UCSD-AML1 (cell line): Measurements from ENCODE around the gene MARCHF7.
"Not testable (repeated sequence)": the region's sequence is repeated elsewhere in the genome, so short reads cannot be mapped to it uniquely, and the experiment has no call there.

Experiments used
- DNase-seq: peaks from one replicate; lab custom pipeline; 2025; ENCODE audit not compliant: unreplicated experiment; lab: John Stamatoyannopoulos, UW

Gene MARCHF7

DNA sequence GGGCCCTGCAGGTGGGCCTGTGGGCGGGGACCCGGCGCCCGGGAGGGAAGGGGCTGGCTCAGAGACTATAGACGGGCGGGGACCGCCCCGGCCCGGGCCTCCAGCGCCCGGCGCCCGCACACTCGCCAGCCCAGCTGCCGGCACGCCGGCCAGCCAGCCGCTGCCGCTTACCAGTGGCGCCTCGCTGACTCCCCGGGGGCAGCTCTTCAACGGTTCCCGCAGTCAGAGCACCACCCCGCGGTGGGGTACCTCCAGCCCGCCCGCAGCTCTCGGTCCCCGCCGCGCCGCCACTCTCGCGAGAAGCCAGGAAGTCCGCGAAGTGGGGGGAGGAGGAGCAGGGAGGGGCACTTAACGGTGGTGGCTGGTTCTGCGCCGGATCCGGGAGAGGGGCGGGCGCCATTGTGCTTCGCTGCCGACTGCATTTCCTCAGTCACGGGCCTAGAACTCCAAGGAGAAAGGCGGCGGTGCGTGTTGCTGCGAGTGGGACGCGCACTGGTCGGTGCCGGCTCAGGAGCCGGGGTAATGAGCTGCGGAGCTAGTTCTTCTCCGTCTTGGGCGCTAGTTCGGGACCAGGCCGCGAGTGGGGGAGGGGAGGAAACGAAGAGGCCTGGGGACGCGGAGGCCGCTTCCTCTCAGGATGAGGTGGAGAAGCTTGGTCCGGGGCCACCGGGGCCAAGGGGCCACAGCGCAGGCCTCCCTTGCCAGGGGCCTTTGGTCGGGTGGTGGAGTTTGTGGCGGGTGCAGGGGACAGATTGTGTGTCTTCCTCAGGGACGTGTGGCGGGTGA lies at the start of gene MARCHF7:
TSS of gene MARCHF7 (plus strand) at position 364 of the 786 bp plus-strand sequence. CDS start 16,517 bp downstream, outside the sequence.
- DNase-seq = peak; percentile 98

DNA sequence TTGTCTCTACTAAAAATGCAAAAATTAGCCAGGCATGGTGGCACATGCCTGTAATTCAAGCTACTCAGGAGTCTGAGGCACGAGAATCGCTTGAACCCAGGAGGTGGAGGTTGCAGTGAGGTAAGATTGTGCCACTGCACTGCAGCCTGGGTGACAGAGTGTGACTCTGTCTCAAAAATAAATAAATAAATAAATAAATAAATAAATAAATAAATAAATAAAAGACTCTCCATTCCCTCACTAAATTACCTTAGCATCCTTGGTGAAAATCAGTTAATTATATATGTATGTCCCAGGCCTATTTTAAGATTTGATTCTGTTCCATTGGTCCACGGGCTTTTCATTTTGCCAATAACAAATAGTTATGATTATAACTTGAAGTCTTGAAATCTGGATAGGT lies 44.9 kb upstream of the MARCHF7 start:
- DNase-seq = not testable (repeated sequence)

DNA sequence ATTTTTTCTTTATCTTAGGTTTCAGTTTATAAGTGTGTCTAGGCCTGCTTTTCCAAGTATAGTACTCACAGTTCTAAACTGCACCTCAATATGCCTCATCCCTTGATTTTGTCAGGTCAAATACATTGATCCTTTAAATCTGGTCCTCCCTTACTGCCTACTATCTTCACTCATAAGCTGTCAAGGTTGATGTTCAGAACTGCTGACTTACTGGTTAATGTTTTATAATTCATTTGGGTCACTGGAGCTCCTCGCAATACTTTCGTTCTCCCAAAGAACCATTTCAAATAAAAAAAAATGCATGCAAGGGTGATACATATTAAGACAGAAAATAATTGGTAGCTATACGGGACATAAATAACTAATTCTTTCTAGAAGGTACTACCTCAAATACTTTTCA lies 41.3 kb upstream of the MARCHF7 start:
- no peak for DNase-seq

- DNase-seq = no peak
Observed at GRCh38 chr2:159677654-159678053, 34.7 kb upstream of the MARCHF7 start.

DNA sequence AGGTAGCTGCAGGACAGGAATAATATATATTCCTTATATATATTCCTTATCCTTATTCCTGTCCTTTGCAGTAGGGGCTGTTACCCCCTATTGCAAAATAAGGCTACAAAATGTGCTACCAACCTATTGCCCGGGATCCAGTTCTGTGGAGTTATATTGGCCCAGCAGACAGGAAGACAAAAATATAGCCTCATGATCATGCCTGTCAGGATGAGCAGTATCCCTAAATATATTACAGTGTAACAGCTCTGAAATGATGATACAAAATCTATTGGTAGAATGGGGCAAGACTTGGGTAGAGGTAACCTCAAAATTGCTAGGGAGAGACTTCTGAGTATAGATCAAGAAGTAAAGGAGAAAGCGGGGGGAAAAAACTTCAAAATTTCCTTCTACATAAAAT lies 31.6 kb upstream of the MARCHF7 start:
- no peak for DNase-seq

DNA sequence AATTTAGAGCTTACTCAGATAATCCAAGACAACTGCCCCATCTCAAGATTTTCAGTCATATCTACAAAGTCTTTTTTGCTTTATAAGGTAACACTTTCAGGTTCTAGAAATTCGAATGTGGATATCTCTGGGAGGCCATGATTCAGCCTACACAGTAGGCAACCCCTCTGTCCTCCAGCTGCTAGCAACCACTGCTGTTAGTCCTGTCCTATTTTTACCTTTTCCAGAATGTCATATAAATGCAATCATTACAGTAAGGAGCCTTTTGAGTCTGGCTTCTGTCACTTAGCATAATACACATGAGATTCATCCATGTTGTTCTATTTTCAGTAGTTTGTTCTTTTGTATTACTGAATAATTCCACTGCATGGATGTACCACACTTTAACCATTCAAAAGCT lies 28.5 kb upstream of the MARCHF7 start:
- no peak for DNase-seq

DNA sequence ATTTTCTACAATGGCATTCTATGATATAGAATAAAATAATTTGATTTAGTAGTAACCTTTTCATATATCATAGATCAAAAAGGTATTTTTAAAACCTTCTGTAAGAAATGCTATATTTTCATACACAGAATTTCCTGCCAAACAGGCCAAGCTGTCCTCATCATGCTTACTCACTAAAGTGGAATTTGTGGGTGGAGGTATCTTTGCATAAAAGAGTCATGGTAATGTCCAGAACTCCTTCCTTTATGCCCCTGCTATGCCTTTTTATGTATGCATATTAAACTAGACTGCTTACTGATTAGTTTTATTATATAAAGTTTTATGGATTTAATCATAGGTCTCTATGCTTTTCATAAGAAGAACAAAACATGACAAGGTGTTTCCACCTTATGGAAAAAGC lies 27.5 kb upstream of the MARCHF7 start:
- no peak for DNase-seq

DNA sequence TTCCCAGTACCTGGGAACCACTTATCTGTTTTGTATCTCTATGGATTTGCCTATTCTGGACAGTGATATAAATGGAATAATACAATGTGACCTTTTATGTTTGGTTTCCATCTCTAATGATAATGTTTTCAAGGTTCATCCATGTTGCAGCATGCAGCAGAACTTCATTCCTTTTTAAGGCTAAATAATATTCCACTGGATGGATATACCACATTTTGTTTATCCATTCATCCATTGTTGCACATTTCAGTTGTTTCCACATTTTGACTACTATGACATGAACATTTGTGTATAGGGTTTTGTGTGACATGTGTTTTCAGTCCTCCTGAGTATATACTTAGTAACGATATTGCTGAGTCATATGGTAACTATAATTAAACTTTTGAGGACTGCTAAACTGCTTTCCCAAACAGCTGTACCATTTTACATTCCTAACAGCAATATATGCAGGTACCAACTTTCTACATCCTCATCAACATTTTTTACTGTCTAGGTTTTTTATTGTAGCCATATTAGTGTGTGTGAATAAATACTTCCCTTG lies 17.7 kb upstream of the MARCHF7 start:
- no peak for DNase-seq

- no peak for DNase-seq
Observed at GRCh38 chr2:159695795-159696448, 16.4 kb upstream of the MARCHF7 start.

DNA sequence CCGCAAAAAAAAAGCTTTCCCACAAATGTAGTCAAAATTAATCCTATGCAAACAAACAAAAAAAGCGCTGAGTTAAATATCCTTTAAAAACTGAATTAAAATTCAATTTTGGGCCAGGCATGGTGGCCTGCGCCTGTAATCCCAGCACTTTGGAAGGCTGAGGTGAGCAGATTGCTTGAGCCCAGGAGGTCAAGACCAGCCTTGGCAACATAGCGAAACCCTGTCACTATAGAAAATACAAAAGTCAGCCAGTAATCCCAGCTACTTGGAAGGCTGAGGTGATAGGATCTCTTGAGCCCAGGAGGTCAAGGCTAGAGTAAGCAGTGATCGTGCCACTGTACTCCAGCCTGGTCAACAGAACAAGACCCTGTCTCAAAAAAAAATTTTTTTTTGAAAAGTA lies 8.8 kb upstream of the MARCHF7 start:
- no peak for DNase-seq

DNA sequence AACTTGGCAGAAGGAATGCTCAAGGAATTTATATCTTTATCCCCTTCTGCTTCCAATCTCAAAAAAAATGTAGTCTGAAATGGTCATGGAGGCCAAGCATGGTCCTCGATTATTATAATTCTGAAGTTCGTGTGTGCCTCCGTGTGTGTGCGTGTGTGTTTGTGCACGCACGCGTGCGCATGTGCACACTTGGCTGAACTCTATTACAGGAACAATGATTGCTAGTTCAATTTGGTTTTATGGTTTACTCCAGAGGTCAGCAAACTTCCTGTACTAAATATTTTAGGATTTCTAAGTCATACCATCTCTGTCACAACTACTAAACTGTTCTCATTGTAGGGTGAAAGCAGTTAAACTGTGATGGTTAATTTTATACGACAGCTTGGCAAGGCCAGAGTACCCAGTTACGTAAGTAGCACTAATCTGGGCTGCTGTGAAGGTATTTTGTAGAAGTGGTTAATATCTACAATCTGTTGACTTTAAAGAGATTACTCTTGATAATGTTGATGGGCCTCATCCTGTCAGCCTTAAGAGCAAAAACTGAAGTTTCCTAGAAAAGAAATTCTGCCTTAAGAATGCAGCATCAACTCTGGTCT lies 5.8 kb upstream of the MARCHF7 start:
- no peak for DNase-seq

GRCh38 chr2:159708066-159708760 lies 4.1 kb upstream of the MARCHF7 start:
- DNase-seq = no peak

GRCh38 chr2:159710601-159711180 lies 1.6 kb upstream of the MARCHF7 start:
- no peak for DNase-seq

DNA sequence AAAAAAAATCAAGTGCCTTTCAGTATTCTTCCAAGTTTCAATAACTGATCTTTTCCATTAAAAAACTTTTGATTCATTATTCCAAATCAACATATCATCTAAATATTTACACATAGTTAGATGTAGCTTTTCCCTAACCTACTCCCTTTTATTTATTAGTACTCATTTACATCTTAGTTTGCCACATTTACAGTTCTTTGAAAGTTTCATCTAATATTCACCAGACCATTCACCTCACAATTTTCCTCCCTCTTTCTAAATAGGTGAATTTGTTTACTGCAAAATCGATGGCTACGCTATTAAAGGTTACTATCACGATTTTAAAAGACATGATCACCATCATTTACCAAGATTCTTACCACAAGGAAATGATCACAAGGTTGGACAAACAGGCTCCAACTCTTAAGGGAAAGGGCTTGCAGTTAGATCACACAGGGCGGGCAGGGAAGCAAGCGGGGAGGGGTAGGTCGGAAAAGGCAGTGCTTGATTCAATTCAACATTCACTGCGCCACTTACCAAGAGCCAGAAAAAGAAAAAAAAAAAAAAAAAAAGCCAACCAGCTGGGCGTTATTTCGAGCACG lies 654 bp upstream of the MARCHF7 start:
- DNase-seq = no peak

GRCh38 chr2:159712929-159713420 lies 669 bp downstream of the MARCHF7 start:
- no peak for DNase-seq

DNA sequence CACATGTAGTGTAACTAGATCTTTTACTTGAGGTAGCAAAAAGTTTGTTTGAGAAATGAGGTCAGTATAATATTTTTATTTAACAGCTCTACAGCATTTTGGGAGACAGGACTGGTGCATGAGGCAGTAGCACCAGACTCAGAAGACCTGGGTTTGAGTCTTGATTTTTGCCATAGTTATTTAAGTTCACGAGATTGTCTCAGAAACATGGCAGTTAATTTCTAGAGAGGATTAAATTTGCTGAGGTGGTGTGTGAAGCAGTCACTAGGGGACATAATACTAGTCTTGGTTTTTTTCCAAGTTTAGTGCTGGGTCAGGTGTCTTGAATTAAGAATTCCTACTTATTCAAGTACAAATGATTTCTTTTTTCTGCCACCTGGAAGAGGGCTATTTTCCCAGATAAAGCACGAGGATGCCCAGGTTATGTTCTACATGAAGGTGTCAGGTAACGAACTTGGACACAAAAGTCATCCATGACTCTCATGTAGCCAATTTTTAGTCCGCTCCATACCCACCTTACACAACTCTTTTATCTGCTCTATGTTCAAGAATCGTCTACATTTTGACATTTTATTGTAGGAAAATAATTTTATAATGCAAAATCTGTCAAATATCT lies 1.4 kb downstream of the MARCHF7 start:
- DNase-seq = no peak

DNA sequence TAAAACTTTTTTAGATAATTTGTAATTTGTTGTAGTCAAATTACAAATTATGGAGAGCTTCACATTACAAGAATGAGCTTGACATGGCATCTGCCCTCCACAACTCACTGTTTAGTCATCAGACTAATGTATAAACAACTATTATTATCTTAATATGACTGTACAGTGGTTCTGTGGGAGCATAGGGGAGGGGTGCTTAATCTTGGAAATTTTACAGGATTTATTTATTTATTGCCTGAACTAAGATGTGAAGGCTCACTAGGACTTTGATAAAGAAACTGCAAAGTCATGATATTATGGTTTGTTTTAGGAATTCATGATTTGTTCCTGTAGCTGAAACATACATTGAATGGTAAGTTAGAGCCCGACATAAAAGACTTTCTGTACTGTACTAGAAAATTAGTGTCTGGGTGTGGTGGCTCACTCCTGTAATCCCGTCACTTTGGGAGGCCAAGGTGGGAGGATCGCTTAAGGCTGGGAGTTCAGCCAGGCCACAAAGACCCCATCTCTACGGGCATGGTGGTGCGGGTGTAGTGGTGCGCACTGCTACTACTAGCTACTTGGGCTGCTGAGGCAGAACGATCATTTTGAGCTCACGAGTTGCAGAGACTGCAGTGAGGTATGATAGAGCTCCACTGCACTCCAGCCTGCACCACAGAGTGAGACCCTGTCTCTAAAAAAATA lies 2.1 kb downstream of the MARCHF7 start:
- DNase-seq = no peak

DNA sequence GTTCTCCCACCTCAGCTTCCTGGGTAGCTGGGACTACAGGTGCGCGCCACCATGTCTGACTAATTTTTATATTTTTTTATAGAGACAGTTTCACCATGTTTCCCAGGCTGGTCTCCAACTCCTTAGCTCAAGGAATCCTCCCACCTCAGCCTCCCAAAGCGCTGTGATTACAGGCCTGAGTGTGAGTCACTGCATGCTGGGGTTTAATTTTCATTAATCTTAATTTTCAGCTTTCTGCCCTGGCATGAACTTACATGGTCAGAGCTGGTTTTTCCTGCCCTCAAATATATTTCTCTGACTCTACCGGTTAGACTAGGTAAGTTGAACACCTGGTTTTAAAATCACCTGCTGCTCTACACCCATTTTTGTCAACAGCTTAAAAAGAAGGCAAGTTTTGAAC lies 3.1 kb downstream of the MARCHF7 start:
- DNase-seq = no peak

GRCh38 chr2:159716409-159716808 lies 4.1 kb downstream of the MARCHF7 start:
- not testable (repeated sequence) for DNase-seq
